DND-41 (cell line): Measurements from ENCODE around the gene ARHGAP31.

ENCODE experiments used
- ATAC-seq: fragments of 200-7000 bp; cut with Tn5 transposase; 3 replicates; pipeline ENCODE4 v1.9.1; 2021; ENCODE audit warnings: low read depth; ENCODE audit not compliant: insufficient read depth
- DNase-seq: peaks from one replicate; pipeline ENCODE4 v3.0.0-alpha.2; 2020
- H2AFZ ChIP-seq: 2 replicates; pipeline ENCODE4 v1.6.0; 2012; ENCODE audit warnings: low read depth, low read length
- H3K27ac ChIP-seq: 2 replicates; pipeline ENCODE4 v1.5.1; 2012; ENCODE audit warnings: low read length, inconsistent platforms
- H3K27me3 ChIP-seq: fragments of 200-600 bp; sonication (generic); 2 replicates; pipeline ENCODE4 v1.6.0; 2012; ENCODE audit warnings: low read length, mild to moderate bottlenecking, inconsistent platforms; ENCODE audit not compliant: insufficient read depth, poor library complexity
- H3K36me3 ChIP-seq: 2 replicates; pipeline ENCODE4 v1.5.1; 2012; ENCODE audit warnings: low read length, inconsistent platforms; ENCODE audit not compliant: insufficient read depth
- H3K4me1 ChIP-seq: 2 replicates; pipeline ENCODE4 v1.5.1; 2012; ENCODE audit warnings: mild to moderate bottlenecking, low read length; ENCODE audit not compliant: insufficient read depth
- H3K4me2 ChIP-seq: 2 replicates; pipeline ENCODE4 v1.6.0; 2012; ENCODE audit warnings: mild to moderate bottlenecking, moderate library complexity, low read length, inconsistent platforms; ENCODE audit not compliant: insufficient read depth
- H3K4me3 ChIP-seq, 2 experiments: fragments of 200-600 bp in 1 of 2; shearing (Covaris generic) in 1 of 2; 2 replicates each; pipeline ENCODE4 v1.5.1; 2012 to 2016; ENCODE audit warnings: inconsistent platforms in 2 of 2, low read length in 2 of 2, mild to moderate bottlenecking in 2 of 2, low read depth in 1 of 2, moderate library complexity in 1 of 2
- H3K79me2 ChIP-seq: 2 replicates; pipeline ENCODE4 v1.6.0; 2012; ENCODE audit warnings: low read length, inconsistent platforms; ENCODE audit not compliant: insufficient read depth
- H3K9ac ChIP-seq: 2 replicates; pipeline ENCODE4 v1.6.0; 2012; ENCODE audit warnings: low read depth, mild to moderate bottlenecking, inconsistent platforms, low read length, moderate library complexity
- H3K9me3 ChIP-seq: 2 replicates; pipeline ENCODE4 v1.5.1; 2012; ENCODE audit warnings: low read length, moderate library complexity, mild to moderate bottlenecking, inconsistent platforms; ENCODE audit not compliant: insufficient read depth, severe bottlenecking
- H4K20me1 ChIP-seq: 2 replicates; pipeline ENCODE4 v1.6.0; 2012; ENCODE audit warnings: low read length; ENCODE audit not compliant: insufficient read depth
- EZH2 ChIP-seq: IDR thresholded peaks from 3 replicates; pipeline ENCODE4 v1.6.1; 2012; ENCODE audit warnings: borderline replicate concordance, low read depth, mild to moderate bottlenecking, moderate library complexity, low read length, inconsistent platforms; ENCODE audit not compliant: severe bottlenecking
- TF ChIP-seq, protein P1 (sequence below): IDR thresholded peaks from 2 replicates; pipeline ENCODE4 v1.5.1; 2012; ENCODE audit warnings: borderline replicate concordance, low read length, moderate library complexity, mild to moderate bottlenecking; ENCODE audit not compliant: poor library complexity, severe bottlenecking; ENCODE audit errors: extremely low read depth

The ARHGAP31 gene

DNA sequence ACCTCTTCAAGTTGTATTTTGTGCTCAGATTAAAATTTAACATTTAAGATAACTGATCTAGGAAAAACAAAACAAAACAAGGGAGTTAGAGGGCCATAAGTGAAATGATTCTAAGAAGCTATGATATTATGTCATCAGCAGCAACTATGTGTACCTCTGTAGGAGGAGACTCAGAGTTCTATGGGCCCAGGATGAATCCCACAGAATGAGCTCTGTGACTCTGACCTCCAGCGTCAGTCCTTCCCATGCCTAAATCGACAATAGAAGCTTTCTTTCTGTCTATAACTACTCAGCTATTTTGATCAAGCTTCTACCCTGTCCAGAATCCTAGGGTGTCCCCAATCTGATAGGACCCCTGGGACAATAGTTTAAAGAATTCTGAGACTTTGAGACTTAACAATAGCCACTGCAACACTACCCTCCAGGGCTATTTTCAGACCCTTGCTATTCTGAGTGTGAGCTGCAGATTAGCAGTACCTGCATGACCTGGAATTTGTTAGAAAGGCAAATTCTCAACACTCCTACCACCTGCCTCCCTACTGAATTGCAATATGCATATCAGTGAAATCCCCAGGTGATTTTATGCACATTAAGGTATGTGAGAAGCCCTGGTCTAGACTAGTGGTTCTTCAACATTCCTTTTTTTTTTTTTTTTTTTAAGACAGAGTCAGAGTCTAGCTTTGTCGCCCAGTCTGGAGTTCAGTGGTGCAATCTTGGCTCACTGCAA lies 66.7 kb downstream of the ARHGAP31 start:
- Histone ChIP-seq H3K79me2 (no peaks in the 10 kb centered on the region), H3K36me3 (no peaks in the 10 kb centered on the region), H4K20me1 (no peaks in the 10 kb centered on the region), H3K4me3 (no peak overlapping the region), H3K9me3 (no peaks in the 10 kb centered on the region), H3K9ac (no peak overlapping the region), H3K4me2 (no peak overlapping the region), H2AFZ (no peak overlapping the region), H3K4me1 (no peaks in the 10 kb centered on the region), H3K27me3 (peaks cover 10% of the 10 kb centered on the region), H3K27ac (no peak overlapping the region)
- ATAC-seq, result no peak
- no peak for DNase-seq
- TF ChIP-seq, protein P1, sequence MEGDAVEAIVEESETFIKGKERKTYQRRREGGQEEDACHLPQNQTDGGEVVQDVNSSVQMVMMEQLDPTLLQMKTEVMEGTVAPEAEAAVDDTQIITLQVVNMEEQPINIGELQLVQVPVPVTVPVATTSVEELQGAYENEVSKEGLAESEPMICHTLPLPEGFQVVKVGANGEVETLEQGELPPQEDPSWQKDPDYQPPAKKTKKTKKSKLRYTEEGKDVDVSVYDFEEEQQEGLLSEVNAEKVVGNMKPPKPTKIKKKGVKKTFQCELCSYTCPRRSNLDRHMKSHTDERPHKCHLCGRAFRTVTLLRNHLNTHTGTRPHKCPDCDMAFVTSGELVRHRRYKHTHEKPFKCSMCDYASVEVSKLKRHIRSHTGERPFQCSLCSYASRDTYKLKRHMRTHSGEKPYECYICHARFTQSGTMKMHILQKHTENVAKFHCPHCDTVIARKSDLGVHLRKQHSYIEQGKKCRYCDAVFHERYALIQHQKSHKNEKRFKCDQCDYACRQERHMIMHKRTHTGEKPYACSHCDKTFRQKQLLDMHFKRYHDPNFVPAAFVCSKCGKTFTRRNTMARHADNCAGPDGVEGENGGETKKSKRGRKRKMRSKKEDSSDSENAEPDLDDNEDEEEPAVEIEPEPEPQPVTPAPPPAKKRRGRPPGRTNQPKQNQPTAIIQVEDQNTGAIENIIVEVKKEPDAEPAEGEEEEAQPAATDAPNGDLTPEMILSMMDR, result no peak
- TF ChIP-seq EZH2, result no peak

DNA sequence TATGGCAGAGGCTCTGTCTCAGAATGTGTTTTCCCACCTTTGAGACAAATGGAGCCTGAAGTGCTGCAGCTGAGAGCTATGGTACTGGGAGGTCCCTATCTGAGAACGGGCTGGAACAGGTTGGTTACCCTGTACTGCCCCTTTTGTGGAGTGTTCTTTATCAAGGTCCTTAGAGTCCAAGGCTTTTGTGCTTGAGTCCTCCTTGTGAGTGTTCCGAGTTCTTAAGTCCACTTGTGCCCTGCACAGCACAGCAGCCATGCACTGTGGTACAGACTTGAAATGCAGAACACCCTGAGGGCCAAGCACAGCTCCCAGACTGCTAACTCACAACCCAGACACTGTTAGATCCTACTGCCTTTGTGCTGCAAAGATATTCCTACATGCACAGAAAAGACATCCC lies 67.8 kb downstream of the ARHGAP31 start:
- no peak for ATAC-seq
- Histone ChIP-seq H3K79me2 (no peaks in the 10 kb centered on the region), H3K9ac (no peak overlapping the region), H3K4me2 (no peak overlapping the region), H3K4me3 (no peak overlapping the region), H3K36me3 (no peaks in the 10 kb centered on the region), H3K27me3 (peaks cover 10% of the 10 kb centered on the region), H3K9me3 (no peaks in the 10 kb centered on the region), H3K4me1 (no peaks in the 10 kb centered on the region), H4K20me1 (no peaks in the 10 kb centered on the region), H3K27ac (no peak overlapping the region), H2AFZ (no peak overlapping the region)
- TF ChIP-seq EZH2, result no peak
- TF ChIP-seq, protein P1, result no peak
- DNase-seq, result no peak

DNA sequence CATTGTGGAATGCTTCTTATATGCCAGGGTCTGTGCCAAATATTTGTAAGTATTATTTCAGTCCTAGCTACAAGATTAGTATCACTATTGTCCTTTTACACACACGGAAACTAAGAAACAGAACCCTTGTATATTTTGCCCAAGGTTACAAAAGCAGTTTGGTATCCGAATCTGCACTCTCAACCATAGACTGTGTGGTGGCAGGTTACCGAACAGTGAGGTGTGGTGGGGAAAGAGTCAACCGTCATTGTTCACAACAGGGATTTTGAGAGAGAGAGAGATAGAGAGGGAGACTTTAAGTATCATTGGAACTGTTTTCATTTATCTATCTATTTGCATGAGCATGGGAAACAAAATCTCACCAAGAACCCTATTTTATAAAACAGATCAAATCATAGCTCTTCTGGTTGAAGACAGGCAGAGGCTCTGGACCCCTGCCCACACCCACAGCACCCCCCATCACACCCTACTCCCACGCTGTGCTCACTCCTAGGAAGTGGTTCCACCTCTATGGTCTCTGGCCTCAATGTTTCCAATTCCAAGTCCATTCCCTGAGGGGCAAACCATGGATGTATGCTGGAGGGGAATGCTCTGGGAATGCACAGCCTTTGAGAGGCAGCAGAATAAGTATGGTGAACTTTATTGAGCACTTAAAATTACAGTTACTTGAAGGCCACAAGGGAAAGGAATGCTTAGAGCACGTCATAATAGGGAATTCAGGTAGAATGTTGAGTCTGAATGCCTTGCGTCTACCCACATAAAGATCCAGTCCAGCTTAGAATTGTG lies 69.0 kb downstream of the ARHGAP31 start:
- Histone ChIP-seq H4K20me1 (no peaks in the 10 kb centered on the region), H2AFZ (no peak overlapping the region), H3K27me3 (peaks cover 8% of the 10 kb centered on the region), H3K4me3 (no peak overlapping the region), H3K79me2 (no peaks in the 10 kb centered on the region), H3K4me2 (no peak overlapping the region), H3K4me1 (no peaks in the 10 kb centered on the region), H3K9me3 (no peaks in the 10 kb centered on the region), H3K36me3 (no peaks in the 10 kb centered on the region), H3K9ac (no peak overlapping the region), H3K27ac (no peak overlapping the region)
- TF ChIP-seq, protein P1, result no peak
- ATAC-seq (no peak), DNase-seq (no peak)
